ENCODE data around the gene ITPR1.

ITPR1 gene

DNA sequence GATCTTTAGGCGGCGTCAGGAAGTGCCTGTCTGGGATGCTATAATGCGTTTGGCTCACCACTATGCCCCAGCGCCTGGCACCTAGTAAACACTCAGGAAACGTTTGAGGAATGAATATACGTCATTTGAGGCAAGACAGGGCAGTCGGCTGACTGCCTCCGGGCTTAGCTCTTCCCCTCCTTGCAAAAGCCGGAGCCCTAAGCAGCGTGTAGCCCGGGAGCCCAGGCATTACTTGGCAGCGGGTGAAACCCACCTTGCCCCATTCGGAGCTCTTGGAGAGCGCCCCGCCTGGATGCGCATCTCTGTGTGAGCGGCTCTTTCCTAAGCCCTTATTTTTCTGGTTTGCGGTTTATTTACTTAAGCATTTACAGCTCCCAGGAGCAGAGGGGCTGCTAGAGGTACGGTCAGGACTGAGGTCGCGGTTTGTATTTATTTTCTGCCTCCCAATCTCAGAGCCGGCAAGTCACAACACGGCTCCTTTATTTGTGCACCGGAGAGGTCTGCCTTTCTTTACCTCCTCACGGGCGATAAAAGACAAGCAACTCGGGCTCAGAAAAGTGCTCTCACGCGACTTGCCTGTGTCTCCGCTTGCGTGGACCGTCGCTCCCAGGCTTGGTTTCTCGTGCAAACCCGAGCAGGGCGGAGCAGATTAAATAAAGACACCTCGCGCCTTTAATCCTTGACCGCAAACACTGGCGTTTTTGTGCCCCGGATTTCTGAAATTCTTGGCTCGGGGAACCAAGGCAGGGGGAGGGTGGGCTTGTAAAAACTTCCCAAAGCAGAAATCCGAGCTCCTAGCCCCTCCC lies 737 bp upstream of the ITPR1 start:
- DNase-seq, result peak; percentile 45 to 49

DNA sequence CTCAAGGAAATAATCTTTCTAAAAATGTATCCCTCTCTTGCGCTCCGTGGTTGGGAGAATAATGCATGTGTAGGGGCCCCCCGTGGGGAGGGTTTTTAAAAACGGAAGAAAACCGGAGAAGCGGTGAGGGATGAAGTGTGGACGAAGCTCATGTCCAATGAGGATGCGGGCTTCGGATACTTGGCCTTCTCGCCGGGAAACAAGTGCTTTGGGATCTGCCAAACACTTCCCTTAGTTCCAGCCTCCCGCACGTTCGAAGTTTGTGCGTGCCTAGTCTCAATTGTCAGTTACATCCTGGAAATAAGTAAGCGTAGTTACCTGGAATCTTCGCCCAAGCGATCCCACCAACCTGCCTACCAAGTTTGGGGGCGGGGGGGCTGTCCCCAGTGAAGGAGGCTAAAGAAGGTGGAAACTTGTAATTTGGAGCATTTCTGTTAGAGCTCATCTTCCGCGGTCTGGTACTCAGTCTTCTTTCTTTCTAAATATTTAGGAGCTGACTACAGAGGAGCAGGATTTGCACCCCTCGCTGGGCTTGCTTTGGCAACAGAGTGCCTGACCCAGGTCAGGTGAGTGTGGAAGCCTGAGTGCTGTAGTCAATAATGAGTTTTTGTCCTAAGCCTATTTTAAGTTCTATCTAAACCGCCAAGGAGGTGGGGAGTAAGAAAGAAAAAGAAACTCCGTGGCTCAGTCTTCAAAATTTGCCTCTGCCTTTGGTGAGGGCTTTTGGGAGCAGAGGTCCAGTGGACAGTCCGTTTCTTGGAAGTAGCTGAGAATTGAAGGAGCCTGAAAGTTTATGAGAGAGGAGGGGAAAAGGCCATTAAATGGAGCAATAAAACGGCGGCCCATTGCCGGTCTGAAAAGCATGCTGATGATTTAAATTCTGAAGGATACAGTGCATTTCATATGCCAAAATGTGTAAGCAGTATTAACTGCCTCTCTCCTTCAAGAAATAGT lies 1.1 kb downstream of the ITPR1 start:
- DNase-seq, result peak in 1 of 2 experiments; percentile 36

GRCh38 chr3:4494895-4495264 lies 1.7 kb downstream of the ITPR1 start:
- no peak for DNase-seq

- DNase-seq, result no peak
These were observed 2.3 kb downstream of the ITPR1 start for GRCh38 chr3:4495294-4496086.

DNA sequence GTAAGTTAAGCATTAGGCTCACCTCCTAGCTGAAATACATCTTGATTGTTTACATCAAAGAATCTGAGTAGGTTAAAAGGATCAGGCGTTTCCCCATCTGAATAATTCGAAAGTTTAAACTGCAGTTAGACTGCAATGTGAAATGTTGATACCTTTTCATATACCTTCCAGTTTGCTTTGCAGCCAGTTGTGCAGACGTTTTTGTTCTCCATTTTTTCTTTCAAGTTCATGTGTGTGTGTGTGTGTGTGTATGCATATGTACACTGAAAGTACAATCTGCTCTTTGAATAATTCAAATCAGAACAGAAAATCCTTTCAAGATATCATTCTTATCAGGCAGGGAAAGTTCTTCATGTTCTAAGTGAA lies 2.9 kb downstream of the ITPR1 start:
- DNase-seq, result no peak

GRCh38 chr3:4497005-4497692 lies 4.0 kb downstream of the ITPR1 start:
- DNase-seq, result no peak

DNA sequence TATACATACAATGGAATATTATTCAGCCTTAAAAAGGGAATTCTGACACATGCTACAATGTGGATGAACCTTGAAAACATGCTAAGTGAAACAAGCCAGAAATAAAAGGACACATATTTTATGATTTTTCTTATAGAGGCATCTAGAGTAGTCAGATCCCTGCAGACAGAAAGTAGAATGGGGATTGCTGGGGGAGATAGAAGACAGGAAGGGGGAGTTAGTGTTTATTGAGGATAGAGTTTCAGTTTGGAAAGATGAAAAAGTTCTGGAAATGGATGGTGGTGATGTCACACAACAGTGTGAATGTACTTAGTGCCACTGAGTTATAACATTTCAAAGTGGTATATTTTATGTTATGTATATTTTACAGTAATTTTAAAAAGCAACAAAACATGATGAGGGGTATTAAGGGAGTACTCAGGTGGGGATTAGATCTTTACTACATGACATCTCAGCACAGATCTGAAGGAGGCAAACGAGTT lies 4.7 kb downstream of the ITPR1 start:
- DNase-seq, result no peak

DNA sequence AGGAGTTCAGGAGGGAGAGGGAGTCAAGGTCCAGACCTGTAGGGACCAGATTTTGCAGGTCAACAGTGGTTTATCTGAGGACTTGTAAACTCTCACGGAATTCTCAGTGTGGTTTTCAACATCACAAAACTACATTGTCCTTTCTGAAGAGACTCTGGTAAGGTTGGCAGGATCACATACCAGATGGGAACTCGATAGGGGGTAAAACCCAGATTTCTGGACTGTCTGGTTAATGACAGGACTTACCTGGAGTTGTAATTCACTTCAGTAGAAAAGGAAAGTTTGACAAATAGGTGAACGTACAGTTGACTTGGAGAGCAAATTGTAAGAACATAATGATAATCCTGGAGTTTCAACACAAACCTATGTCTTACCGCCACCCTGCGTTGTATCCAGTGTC lies 5.3 kb downstream of the ITPR1 start:
- no peak for DNase-seq

DNA sequence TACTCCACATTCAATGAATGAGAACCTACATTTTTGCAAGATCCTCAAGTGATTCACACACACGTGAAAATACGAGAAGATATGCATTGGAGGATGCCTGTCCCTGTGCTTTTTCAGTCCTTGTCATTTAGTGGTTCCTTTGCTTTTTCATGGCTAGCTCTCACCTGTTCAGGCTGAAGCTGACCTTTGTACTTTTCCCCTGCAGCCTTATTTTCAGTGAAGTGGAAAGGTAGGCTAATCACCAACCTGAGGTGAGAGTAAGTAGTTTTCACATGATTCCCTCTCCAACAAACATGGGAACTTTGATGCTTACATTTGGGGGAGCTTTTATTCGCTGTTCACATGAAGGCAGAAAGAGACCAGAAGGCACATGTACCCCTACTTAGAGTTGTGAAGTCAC lies 8.3 kb downstream of the ITPR1 start:
- no peak for DNase-seq

DNA sequence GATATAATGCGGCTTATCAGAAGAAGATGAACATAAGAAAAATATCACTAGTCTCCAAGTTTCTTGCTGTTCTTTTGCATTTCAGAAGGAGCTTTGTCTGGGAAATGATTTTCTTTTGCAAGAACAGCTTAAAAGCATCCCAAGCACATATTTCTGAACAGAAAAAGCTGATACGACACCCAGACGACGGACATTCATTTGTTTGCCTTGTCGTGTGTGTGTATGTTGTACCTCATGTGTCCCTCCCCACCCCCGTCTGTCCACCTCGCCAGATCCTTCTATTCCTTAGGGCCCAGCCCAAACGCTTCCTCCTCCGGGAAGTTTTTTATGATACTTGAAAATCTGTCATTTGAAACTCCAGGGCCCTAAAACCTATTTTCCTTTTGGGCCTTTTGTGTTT lies 8.8 kb downstream of the ITPR1 start:
- DNase-seq, result no peak

GRCh38 chr3:4503050-4503449 lies 9.9 kb downstream of the ITPR1 start:
- DNase-seq, result no peak

GRCh38 chr3:4504340-4505261 lies 11.5 kb downstream of the ITPR1 start:
- peak in 1 of 2 experiments; percentile 24 for DNase-seq

DNA sequence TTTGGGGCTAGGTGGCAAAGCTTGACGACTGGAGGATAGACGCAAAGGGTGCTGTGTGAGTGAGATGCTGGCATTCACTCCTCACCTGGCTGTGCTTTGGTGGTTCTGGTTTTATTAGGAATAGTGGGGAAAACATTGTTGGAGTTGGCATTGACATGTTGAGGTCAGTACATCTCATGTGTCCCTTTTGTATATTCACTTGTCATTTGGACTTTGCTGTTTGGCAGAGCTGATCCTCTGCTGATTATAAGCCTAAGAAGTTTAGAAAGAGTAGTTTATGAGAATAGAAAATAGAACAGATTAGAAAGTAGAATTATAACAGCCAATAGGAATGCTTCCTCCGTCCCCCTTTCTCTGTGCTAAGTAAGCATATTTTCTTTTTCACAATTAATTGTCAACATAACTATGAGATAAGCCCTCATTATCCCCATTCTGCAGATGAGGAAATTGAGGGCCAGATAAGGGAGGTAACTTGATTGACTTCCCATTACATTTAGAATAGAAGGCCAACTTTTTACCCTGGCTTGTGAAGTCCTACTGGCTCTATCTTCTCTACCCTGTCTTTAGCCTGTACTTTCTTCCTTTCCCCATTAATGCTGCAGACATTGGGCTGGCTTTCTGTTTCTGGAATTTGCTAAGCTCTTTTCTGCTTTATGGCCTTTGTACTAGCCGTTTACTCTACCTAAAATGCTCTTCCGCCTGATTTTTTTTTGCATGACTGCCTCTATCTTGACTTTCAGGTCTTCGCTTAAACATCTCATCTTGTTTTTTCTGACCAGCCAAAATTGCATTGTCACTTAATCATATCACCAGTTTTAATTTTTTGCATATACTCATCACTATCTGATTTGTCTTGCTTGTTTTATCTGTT lies 12.8 kb downstream of the ITPR1 start:
- DNase-seq, result no peak

DNA sequence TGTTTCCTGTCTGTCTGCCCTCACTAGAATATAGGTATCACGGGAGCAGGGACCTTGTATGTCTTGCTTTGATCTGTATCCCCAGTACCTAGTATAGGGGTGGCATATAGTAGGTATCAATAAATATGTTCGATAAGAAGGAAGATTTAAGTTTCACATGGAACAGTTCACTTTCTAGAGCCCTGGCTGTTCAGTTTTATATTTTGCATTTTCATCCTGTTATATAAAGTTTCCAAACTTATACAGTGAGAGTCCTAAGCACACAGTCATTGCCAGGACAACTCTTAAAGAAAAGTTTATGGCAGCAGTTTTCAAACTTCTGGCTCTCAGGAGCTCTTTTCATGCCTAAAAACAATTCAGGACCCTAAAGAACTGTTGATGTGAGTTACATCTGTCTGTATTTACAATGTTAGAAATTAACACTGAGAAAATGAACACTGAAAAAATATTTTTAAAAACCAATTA lies 13.4 kb downstream of the ITPR1 start:
- DNase-seq, result no peak

DNA sequence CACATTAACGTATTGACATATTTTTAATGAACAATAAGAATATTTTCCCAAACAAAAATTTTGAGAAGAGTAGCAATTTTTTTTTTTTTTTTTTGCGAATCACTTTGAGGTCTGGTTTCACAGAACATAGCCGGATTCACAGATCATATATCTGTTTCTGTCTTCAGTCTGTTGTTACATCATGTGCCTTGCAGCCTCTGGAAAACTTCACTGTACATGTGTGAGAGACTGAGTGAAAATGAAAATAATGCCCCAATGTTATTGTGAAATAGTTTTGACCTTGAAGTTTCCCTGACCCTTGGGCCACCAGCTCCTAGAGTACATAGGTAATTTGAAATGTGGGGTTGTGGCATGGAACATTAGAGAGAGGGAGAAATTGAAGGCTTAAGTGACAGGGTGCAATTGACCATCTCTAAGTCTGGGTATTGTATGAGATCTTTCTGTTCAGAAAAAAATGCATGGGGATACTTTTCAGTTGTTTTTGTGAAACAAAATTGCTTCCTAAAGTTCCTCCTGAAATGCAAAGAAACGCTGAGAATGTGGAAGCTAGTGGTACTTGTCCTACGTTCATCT lies 14.0 kb downstream of the ITPR1 start:
- no peak for DNase-seq

DNA sequence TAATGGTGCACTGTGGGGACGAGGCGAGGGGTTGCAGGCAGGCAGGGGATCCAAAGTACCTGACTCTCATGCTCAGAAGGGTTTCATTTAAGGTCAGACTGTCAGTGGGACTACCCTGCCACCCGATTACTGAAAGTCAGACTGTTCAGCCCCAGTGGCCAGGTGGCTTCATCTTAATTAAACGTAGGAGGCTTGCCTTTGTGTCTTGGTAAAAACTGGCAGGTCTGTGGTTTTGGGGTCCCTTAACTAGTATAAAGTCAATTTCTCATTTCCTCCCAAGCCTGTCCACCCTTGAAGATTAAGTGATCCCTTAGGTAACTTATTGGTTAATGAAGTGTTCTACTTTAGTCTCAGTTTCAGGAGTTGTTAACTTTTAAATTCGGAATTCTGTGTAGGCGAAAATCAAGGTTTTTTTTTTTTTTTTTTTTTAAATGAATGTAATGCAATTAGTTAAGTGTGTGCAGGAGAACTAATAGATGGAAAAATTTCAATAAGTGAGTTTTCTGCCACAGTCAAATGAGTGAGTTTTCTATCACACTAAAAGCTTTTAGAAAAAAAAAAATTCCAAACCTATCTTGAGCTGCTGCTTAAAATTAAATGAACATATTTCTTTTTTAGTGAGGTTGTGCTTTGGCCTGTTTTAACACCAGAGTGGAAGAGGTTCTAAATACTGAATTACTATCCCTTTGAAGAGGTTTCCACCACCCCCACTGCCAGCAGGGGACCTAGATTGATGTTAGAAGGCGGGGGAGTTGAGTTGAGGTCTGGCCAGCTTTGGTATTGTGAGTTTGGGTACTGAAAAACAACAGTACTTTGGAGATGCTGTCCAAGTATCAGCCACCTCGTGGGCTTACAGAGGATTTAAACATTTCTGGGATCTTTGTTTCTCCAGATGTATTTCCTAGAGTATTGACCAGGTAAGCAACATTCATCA lies 15.2 kb downstream of the ITPR1 start:
- no peak for DNase-seq

DNA sequence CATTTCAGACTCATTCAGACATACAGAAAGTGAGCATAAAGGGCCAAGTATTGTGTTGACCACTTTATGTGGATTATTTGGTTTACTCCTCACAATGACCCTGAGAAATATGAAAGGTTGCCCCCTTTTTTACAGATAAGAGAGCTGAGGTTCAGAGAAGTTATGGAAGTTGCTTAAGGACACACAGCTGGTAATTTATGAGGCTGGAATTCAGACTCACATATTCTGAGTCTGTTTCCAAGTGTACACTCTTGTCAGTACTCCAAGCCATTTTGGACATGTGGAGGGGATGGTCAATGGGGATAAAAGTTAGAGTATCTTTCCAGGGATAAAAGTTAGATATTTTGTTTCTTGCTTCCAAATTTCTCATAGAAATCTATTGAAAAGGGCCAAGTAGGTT lies 15.9 kb downstream of the ITPR1 start:
- no peak for DNase-seq

DNA sequence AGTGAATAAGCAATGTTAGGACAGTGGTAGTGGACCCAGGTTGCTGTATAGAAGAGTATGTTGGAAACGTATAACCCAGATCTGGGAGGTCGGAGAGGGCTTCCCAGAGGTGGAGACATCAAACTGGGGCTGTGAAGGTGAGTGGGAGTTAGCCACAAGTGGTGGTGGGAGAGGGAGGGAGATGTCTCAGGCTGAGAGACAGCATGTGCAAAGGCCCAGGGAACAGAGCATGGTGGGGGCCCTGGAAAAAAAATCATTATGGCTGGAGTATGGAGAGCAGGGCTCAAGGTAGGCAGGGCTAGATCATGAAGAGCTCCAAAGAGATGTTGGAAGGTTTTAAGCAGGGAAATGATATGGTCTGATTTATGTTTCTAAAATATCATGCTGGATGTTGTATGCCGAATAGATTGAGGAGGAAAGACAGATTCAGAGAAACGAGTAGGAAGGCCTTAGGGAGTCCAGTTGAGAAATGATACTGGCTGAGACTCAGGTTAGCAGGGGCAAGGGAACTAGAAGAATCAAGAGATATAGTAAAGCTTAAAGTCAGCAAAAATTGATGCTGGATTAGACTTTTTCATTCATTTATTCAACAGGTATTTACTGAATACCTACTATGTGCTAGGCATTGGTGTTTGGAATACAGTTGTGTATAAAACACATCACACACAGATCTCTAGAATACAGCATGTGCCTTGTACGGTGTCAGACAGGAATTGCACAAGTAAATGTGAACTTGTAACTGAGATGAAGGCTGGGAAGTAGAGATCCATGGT lies 17.0 kb downstream of the ITPR1 start:
- DNase-seq, result no peak
